ENCODE data around the gene MCM10. TPM values are rescaled to one million over a fixed set of nuclear protein-coding genes. Genes with fewer than 3 reads are reported as not detected.

MCM10 gene
- total RNA-seq, 4 donors from 2014 or later, result 1.0 to 6.4 (median 5.0) TPM

DNA sequence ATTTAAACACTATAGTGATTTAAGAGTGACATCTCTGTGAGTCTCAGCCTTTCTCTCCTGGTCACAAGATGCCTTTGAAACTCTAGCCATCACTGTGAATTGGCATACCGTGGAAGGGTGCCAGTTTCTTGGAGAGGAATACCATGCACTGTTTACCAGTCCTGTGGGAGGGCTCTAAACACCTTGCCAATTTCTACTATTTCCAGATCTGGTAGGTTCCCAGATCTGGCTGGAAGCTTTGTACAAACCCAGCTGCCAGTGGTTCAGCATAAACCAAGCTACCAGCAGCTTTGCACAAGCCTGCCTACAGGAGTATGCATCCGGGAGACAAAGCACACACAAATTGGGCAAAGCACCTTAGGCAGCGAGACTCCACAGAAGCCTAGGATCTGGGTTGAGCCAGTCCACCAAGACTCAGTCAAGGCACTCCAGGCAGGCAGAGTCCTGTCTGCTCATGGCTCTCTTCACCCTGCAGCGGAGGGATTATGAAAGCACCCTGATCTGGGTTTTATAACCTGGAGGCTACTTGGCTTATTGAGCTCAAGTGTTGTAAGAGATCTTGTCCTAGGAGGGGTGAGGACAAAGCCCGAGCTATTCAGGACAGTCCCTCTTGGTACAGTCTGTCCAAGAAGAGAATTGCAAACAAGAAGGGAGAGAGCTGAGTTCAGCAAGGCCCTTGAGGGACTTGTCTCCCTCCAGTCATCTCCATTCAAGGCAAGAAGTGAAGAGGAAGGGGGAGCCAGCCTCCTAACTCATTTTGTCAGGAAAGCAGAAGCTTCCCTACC, 23.6 kb downstream of the MCM10 start:
- no peak for TF ChIP-seq CTCF (IDR thresholded peaks at IDR 0.05; ENCODE audit: low read depth)

DNA sequence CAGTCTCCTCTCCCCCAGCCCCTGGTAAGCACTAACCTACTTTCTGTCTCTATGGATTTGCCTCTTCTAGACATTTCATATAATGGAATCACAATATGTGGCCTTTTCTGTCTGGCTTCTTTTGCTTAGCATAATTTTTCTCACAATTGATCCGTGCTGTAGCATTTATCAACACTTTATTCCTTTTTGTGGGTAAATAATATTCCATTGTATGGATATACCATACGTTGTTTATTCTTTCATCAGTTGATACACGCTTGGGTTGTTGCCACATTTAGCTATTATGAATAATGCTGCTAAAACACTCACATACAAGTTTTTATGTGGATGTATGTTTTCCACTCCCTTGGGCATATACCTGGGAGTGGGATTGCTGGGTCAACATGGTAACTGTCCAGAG, 25.8 kb downstream of the MCM10 start:
- TF ChIP-seq CTCF (IDR thresholded peaks at IDR 0.05; ENCODE audit: low read depth), result no peak

- no peak for TF ChIP-seq CTCF (IDR thresholded peaks at IDR 0.05; ENCODE audit: low read depth)
These were observed 27.2 kb downstream of the MCM10 start for GRCh38 chr10:13188593-13188992.

GRCh38 chr10:13189961-13190360, 28.6 kb downstream of the MCM10 start:
- no peak for TF ChIP-seq CTCF (IDR thresholded peaks at IDR 0.05; ENCODE audit: low read depth)

DNA sequence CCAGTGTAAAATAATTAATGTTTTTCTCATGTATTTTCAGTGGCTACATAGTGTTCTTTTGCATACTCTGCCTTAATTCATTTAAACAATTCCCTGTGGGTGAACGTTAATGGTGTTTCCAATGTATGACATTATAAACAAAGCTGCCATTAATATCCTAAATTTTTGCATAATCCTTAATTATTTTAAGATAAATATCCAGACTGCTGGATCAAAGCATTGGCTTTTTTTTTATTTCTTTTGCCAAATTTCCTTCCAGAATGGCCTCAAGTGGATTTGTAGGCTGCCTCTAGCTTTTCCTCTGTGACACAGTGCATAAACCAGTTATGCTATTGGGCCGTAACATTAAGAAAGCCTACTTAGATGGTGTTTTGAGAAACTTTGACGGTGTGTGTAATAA, 29.5 kb downstream of the MCM10 start:
- no peak for TF ChIP-seq CTCF (IDR thresholded peaks at IDR 0.05; ENCODE audit: low read depth)

GRCh38 chr10:13191362-13191761, 30.0 kb downstream of the MCM10 start:
- TF ChIP-seq CTCF (IDR thresholded peaks at IDR 0.05; ENCODE audit: low read depth), result no peak

DNA sequence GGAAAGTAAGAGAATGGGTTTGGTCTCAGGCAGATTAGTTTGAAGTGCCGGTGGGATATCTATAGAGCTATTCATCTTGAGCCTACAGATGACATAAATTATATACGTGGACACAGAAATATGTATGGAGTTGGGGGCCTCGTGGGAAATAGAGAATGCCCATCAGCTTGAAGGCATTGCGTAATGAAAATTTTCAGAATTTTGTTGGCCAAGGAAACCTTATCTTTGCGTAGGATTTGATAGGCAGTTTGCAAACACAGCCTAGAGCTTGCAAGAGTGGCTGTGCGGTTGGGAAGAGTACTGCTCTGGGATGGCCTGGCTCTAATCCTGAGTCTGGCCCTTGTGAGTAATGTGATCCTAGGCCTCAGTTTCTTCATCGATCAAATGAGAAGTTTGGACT, 32.3 kb downstream of the MCM10 start:
- no peak for TF ChIP-seq CTCF (IDR thresholded peaks at IDR 0.05; ENCODE audit: low read depth)
